Endodermal cell (in vitro differentiated cells): ENCODE results near the gene WNT9B. TPM values are rescaled to one million over a fixed set of nuclear protein-coding genes. Genes with fewer than 3 reads are reported as not detected.

Source experiments
- DNase-seq: peaks from one replicate; pipeline ENCODE4 v3.0.0-alpha.2; 2017
- H3K27ac ChIP-seq: 2 replicates; pipeline ENCODE4 v1.5.1; 2013; ENCODE audit warnings: mild to moderate bottlenecking, low read depth, low read length, moderate library complexity
- H3K27me3 ChIP-seq: 2 replicates; pipeline ENCODE4 v1.6.1; 2013; ENCODE audit warnings: mild to moderate bottlenecking, low read length, moderate library complexity; ENCODE audit not compliant: insufficient read depth, control insufficient read depth, poor library complexity, severe bottlenecking
- H3K36me3 ChIP-seq: 2 replicates; pipeline ENCODE4 v1.7.0; 2013; ENCODE audit warnings: mild to moderate bottlenecking, low read length, moderate library complexity; ENCODE audit not compliant: control insufficient read depth, insufficient read depth
- H3K4me1 ChIP-seq: one replicate; pipeline ENCODE4 v1.7.0; 2013; ENCODE audit warnings: low read length; ENCODE audit not compliant: control insufficient read depth, insufficient read depth
- H3K4me3 ChIP-seq: 2 replicates; pipeline ENCODE4 v1.5.1; 2013; ENCODE audit warnings: mild to moderate bottlenecking, low read length, moderate library complexity
- H3K9ac ChIP-seq: 2 replicates; pipeline ENCODE4 v1.6.1; 2013; ENCODE audit warnings: mild to moderate bottlenecking, low read length, moderate library complexity; ENCODE audit not compliant: poor library complexity, severe bottlenecking; ENCODE audit errors: extremely low read depth
- H3K9me3 ChIP-seq: 2 replicates; pipeline ENCODE4 v1.6.1; 2013; ENCODE audit warnings: mild to moderate bottlenecking, low read length, moderate library complexity; ENCODE audit not compliant: control insufficient read depth
- H3K27ac Mint-ChIP-seq: 2 replicates; pipeline ENCODE4 v1.8.0; 2020; ENCODE audit warnings: mixed read lengths
- H3K27me3 Mint-ChIP-seq: 2 replicates; pipeline ENCODE4 v1.8.0; 2021; ENCODE audit warnings: mild to moderate bottlenecking, mixed read lengths; ENCODE audit not compliant: insufficient read depth
- H3K36me3 Mint-ChIP-seq: 2 replicates; pipeline ENCODE4 v1.8.0; 2020; ENCODE audit warnings: low read depth, mixed read lengths
- H3K4me1 Mint-ChIP-seq: 2 replicates; pipeline ENCODE4 v1.8.0; 2020; ENCODE audit warnings: mixed read lengths
- H3K4me3 Mint-ChIP-seq: 2 replicates; pipeline ENCODE4 v1.8.0; 2020; ENCODE audit warnings: mild to moderate bottlenecking, moderate library complexity, mixed read lengths
- H3K9me3 Mint-ChIP-seq: 2 replicates; pipeline ENCODE4 v1.8.0; 2020; ENCODE audit warnings: mild to moderate bottlenecking, mixed read lengths
- CTCF ChIP-seq: fragments of 200-600 bp; sonication (generic); conservative IDR thresholded peaks from 2 replicates; pipeline ENCODE4 v1.5.0; 2021; ENCODE audit warnings: antibody characterized with exemption, mild to moderate bottlenecking
- WGBS, 2 experiments: methylation state at CpG; one replicate each; pipeline versions ENCODE4 v1.1.5 to v1.1.7; 2013; ENCODE audit warnings: missing lambda C conversion rate in 2 of 2, mixed read lengths in 1 of 2; ENCODE audit not compliant: insufficient coverage in 1 of 2, insufficient read length in 1 of 2; 5-methylcytosine and 5-hydroxymethylcytosine counted together
- total RNA-seq, 2 donors: library from RNA; stranded (reverse); fragmentation: NEBNext Ultra II Directional in 1 of 2; extraction: Animal tissue kit (Norgen Biotek cat#: 25700) in 1 of 2; gene quantifications; 2 replicates in 1 of 2; 3 replicates in 1 of 2; pipeline ENCODE4 v1.2.1, GENCODE V29; 2021

The WNT9B gene
- total RNA-seq, 2 donors from 2014 or later = 0.33 TPM; not detected in 1

GRCh38 chr17:46887717-46888116 is 36.3 kb downstream of the WNT9B start:
- Histone ChIP-seq H3K27me3 (peaks cover 5% of the 10 kb centered on the region), H3K4me3 (no peak overlapping the region), H3K9me3 (no peaks in the 10 kb centered on the region), H3K4me1 (no peaks in the 10 kb centered on the region), H3K27ac (no peak overlapping the region), H3K9ac (no peak overlapping the region), H3K36me3 (no peaks in the 10 kb centered on the region)
- Mint-ChIP-seq H3K4me1 (no peaks in the 10 kb centered on the region), H3K27ac (no peak overlapping the region), H3K27me3 (peaks cover 6% of the 10 kb centered on the region), H3K9me3 (no peaks in the 10 kb centered on the region), H3K36me3 (no peaks in the 10 kb centered on the region), H3K4me3 (no peak overlapping the region)
- no peak for TF ChIP-seq CTCF
- no peak for DNase-seq
- WGBS, 2 experiments = 87 to 100% methylated on average over 2 to 3 of the region's 3 CpGs

- H3K9ac ChIP-seq = no peak overlapping the region
- Mint-ChIP-seq H3K27ac (no peak overlapping the region), H3K27me3 (peaks cover 8% of the 10 kb centered on the region), H3K36me3 (no peaks in the 10 kb centered on the region), H3K9me3 (no peaks in the 10 kb centered on the region), H3K4me3 (no peak overlapping the region), H3K4me1 (no peaks in the 10 kb centered on the region)
- no peak overlapping the region for H3K4me3 ChIP-seq
- H3K4me1 ChIP-seq = no peaks in the 10 kb centered on the region
- no peak overlapping the region for H3K27ac ChIP-seq
- 89% methylated on average over 1 of the region's 1 CpG; no CpG with 5 or more reads in 1 of the 2 experiments for WGBS, 2 experiments
- H3K36me3 ChIP-seq = no peaks in the 10 kb centered on the region
- peaks cover 5% of the 10 kb centered on the region for H3K27me3 ChIP-seq
- no peaks in the 10 kb centered on the region for H3K9me3 ChIP-seq
- TF ChIP-seq CTCF = no peak
- no peak for DNase-seq
These were observed 37.3 kb downstream of the WNT9B start for GRCh38 chr17:46888727-46889126.

DNA sequence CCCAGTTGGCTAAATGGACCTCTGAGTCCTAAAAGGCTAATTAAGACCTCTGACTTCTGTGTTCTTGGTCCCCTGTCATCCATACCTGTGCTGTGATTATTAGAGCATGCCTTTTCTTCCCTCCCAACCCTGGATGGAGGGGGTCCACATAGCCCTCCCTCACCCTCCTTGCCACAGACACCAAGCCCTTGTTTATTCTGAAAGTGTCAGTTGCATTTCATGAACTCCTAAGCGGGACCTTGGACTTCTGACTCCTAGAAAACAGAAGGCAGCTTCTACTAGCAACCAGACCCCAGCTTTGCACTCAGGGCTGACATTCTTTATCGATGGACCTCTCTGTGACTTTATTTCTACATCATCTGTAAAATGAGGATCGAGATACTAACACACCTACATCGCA is 38.1 kb downstream of the WNT9B start:
- Histone ChIP-seq H3K4me3 (no peak overlapping the region), H3K4me1 (peaks cover 5% of the 10 kb centered on the region), H3K27me3 (peaks cover 5% of the 10 kb centered on the region), H3K27ac (no peak overlapping the region), H3K9me3 (no peaks in the 10 kb centered on the region), H3K36me3 (no peaks in the 10 kb centered on the region), H3K9ac (no peak overlapping the region)
- H3K4me1 Mint-ChIP-seq = peaks cover 4% of the 10 kb centered on the region
- H3K9me3 Mint-ChIP-seq = no peaks in the 10 kb centered on the region
- no peaks in the 10 kb centered on the region for H3K36me3 Mint-ChIP-seq
- H3K4me3 Mint-ChIP-seq = no peak overlapping the region
- no peak for TF ChIP-seq CTCF
- WGBS, 2 experiments = 96 to 100% methylated on average over 4 of the region's 4 CpGs
- no peak for DNase-seq
- H3K27ac Mint-ChIP-seq = no peak overlapping the region
- H3K27me3 Mint-ChIP-seq = peaks cover 8% of the 10 kb centered on the region
